ACC112 (cell line): ENCODE measurements around the gene PMFBP1.
A peak's percentile ranks its signal among the peaks of the same experiment; 100 is the strongest.

ENCODE experiments used
- H2AFZ ChIP-seq: fragments of 200-600 bp; sonication (generic); one replicate; pipeline ENCODE4 v1.6.0; 2017; ENCODE audit warnings: antibody characterized with exemption, low read length; ENCODE audit not compliant: unreplicated experiment
- H3K27ac ChIP-seq: fragments of 200-600 bp; sonication (generic); 2 replicates; pipeline ENCODE4 v1.5.1; 2014; ENCODE audit warnings: low read depth, mild to moderate bottlenecking, antibody characterized with exemption, low read length, moderate library complexity
- H3K27me3 ChIP-seq: fragments of 200-600 bp; sonication (generic); 2 replicates; pipeline ENCODE4 v1.6.1; 2014; ENCODE audit warnings: mild to moderate bottlenecking, antibody characterized with exemption, low read length, moderate library complexity, mixed read lengths; ENCODE audit not compliant: insufficient read depth
- H3K36me3 ChIP-seq: fragments of 200-600 bp; sonication (generic); 2 replicates; pipeline ENCODE4 v1.6.1; 2016; ENCODE audit warnings: mild to moderate bottlenecking, antibody characterized with exemption, low read length, moderate library complexity, mixed read lengths; ENCODE audit not compliant: insufficient read depth
- H3K4me1 ChIP-seq: fragments of 200-600 bp; sonication (generic); one replicate; pipeline ENCODE4 v1.6.1; 2016; ENCODE audit warnings: low read length, mixed read lengths; ENCODE audit not compliant: insufficient read depth, unreplicated experiment, control insufficient read depth
- H3K4me3 ChIP-seq: fragments of 200-600 bp; sonication (generic); 2 replicates; pipeline ENCODE4 v1.5.1; 2014; ENCODE audit warnings: mild to moderate bottlenecking, low read depth, low read length
- H3K79me2 ChIP-seq: fragments of 200-600 bp; sonication (generic); one replicate; pipeline ENCODE4 v1.6.0; 2016; ENCODE audit warnings: low read length; ENCODE audit not compliant: control insufficient read depth, unreplicated experiment, insufficient read depth

The PMFBP1 gene

DNA sequence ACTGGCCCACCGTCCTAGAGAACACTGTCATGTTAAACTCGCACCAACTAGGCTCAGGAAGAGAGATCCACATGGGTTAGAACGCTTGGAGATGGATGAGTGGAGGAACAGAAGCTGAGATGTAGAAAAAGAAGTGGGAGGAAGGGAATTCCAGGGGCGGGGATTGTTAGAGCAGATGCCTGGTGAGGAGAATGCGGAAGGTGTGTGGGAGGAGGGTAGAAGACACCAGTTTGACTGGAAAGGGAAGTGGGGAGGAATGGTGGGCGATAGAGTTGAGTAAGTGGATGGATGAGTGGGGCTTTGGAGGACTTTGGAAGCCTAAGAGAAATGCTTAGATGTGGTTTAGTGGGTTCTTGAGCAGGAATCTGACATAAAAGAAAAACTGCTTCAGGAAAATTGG lies 40.9 kb downstream of the PMFBP1 start:
- Histone ChIP-seq H3K4me3 (no peak overlapping the region), H3K79me2 (no peaks in the 10 kb centered on the region), H3K36me3 (no peaks in the 10 kb centered on the region), H3K27me3 (no peaks in the 10 kb centered on the region; the same call in 1 of the 2 replicates), H3K4me1 (no peaks in the 10 kb centered on the region), H3K27ac (no peak overlapping the region), H2AFZ (no peak overlapping the region)

DNA sequence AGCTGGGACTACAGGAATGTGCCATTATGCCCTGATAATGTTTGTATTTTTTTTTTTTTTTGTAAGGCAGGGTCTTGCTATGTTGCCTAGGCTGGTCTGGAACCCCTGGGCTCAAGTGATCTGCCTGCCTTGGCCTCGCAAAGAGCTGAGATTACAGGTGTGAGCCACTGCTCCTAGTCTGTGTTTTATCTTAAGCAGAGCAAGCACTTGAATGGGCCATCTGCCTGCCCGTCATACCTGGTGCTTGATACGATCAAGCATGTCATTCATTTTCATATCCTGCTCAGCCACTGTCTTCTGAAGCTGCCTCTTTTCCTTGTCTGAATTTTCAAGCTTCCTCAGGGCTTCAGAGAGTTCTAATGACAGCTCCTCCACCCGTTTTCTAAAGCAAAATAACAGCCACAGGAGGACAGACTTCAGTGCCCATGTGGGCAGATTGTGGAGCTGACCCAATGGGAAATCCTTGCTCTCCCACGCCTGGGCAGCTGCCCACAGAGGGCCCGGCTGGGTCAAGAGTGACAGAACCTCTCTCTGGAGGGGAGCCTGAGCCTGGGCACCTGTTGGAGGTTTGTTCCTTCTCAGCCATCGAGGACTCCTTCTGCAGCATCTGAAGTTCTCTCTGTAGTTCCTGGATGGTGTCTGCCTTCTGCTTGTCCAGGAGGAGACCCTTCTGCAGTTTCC lies 41.8 kb downstream of the PMFBP1 start:
- no peak overlapping the region for H3K27ac ChIP-seq
- no peaks in the 10 kb centered on the region for H3K79me2 ChIP-seq
- H3K36me3 ChIP-seq: no peaks in the 10 kb centered on the region
- H3K4me3 ChIP-seq: no peak overlapping the region
- no peak overlapping the region for H2AFZ ChIP-seq
- H3K27me3 ChIP-seq: no peaks in the 10 kb centered on the region; the same call in 1 of the 2 replicates
- H3K4me1 ChIP-seq: no peaks in the 10 kb centered on the region

DNA sequence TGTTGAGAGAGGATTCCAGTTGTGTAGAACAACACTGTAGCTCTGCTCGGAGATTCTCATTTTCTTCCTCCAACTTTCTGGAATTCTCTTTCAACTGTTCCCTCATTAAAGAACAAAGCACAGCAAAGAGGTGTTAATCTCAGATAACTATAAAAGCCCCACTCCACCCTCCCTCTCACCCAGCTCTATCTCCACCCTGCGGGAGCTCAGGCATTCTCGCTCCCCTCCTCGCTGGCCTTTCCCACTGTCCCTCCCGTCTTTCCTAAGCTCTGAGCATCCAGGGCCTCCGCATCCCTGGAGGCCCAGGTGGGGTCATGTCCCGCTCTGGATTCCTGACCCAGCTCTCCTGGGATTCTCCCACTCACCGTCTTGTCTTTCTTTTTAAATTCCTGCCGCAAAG lies 43.3 kb downstream of the PMFBP1 start:
- Histone ChIP-seq H3K27me3 (no peaks in the 10 kb centered on the region; the same call in 1 of the 2 replicates), H2AFZ (no peak overlapping the region), H3K4me3 (no peak overlapping the region), H3K36me3 (no peaks in the 10 kb centered on the region), H3K79me2 (no peaks in the 10 kb centered on the region), H3K27ac (no peak overlapping the region), H3K4me1 (no peaks in the 10 kb centered on the region)

DNA sequence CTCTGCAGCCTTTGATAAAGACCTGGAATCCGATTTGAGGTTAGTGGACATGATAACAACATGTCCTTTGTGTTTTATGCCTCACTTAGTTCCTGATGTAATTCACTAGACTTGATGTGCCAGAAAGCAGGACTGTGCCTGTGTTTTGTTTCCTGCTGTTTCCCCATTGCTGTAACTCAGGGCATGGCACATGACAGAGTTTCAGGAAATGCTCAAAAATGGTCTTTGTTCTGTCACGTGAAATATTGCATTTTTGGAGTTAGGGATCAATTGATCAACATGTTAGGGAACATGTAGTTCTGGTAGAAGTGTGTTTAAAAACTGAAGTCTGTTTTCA lies 45.6 kb downstream of the PMFBP1 start:
- H3K4me1 ChIP-seq: no peaks in the 10 kb centered on the region
- no peak overlapping the region for H2AFZ ChIP-seq
- no peaks in the 10 kb centered on the region for H3K36me3 ChIP-seq

DNA sequence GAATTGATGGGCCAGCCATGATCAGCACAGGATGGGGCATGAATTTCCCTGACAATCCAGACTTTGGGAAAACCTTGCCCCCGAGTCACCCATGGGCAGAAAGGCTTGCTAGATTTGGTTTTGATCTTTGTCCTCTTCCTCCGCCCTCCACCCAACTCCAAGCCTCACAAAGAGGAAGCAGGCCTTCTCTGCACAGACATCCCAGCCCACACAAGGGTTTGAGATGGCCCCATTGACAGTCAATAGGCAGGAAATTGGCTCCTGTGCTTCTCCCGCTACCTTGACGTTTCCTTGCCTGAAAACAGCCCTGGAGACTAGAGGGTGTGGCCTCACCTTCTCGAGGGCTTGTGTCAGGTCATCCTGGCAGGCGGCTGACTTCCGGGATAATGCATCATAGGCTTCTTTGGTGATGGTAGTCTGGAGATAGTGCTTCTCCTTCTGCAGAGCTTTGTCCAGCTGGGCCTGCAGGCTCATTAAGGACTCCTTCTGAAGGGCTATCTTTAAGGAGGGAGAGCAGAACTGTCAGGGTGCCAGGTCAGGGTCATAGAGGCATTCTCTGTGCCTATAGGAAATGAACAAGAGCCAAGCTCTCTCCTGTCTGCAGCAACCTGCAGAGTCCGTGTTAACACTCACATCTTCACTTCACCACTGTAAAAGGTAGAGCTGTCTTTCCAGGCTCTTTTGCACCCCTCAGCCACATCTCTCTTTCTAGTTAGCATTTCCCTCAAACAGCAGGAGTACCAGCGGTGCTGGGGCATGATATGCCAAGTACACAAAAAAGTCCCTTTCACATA lies 46.1 kb downstream of the PMFBP1 start:
- Histone ChIP-seq H2AFZ (no peak overlapping the region), H3K36me3 (no peaks in the 10 kb centered on the region), H3K27ac (no peak overlapping the region), H3K4me3 (no peak overlapping the region), H3K79me2 (no peaks in the 10 kb centered on the region), H3K27me3 (no peaks in the 10 kb centered on the region; the same call in 1 of the 2 replicates), H3K4me1 (no peaks in the 10 kb centered on the region)

More for the DNA sequence above, 45.6 kb downstream of the PMFBP1 start:
- Histone ChIP-seq H3K27me3 (no peaks in the 10 kb centered on the region; the same call in 1 of the 2 replicates), H3K4me3 (no peak overlapping the region), H3K27ac (no peak overlapping the region), H3K79me2 (no peaks in the 10 kb centered on the region)

DNA sequence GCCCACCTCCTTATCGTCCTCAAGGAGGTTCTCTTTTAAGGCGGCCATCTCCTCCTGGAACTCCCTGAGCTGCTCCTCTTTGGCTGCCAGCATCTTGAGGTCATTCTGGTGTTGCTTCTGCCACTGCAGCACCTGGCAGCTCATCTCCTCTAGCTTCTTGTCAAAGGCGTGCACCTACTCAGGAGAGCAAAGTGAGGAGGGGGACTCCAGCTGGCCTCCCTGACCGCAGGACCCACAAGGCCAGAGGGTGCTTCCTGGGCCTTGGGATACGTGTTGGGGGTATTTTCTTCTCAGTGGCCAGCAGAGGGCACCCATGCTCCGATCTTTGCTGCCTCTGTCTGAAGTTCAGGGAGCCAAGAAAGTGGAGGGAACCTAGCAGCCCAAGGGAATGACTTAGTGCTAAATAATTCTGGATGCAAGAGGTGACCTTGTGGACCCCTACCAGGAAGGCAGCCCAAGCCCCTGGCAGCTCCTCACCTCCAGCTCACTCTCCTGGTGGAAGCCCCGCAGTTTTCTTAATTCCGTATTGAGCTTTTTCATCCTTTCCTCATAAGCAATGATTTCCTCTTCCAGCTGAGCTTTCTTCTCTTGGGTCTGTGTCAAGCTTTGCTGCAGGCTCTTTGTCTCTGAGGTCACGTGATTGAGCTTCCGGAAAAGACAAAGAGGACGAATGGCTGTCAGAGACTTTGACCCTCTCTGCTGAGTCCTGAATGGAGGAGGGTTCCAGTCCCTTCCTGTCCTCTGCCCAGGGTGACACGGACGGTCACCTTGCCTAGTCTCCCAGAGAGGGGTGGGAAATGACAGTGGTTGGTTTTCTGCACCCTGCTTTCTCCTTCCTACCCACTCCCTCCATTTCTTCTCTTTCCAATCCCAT lies 47.0 kb downstream of the PMFBP1 start:
- Histone ChIP-seq H3K27me3 (no peaks in the 10 kb centered on the region), H2AFZ (peak overlapping the region; percentile 17), H3K4me3 (no peak overlapping the region), H3K79me2 (no peaks in the 10 kb centered on the region), H3K4me1 (no peaks in the 10 kb centered on the region), H3K36me3 (no peaks in the 10 kb centered on the region), H3K27ac (no peak overlapping the region)

DNA sequence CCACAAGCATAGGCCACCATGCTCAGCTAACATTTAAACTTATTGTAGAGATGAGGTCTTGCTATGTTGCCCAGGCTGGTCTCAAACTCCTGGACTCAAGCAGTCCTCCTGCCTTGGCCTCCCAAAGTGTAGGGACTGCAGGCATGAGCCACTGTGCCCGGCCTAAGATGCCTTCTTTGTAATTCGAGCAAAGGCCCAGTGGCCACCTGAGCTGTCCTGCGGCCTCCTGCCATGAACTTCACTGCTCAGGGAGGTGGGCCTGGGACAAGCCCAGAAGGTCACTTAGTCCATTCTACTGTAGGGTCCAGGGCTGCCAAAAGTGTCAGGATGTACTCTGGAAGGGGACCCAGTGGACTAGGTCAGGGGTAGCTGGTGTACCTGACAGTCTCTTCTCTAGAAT lies 47.8 kb downstream of the PMFBP1 start:
- H3K4me1 ChIP-seq: no peaks in the 10 kb centered on the region
- no peaks in the 10 kb centered on the region for H3K27me3 ChIP-seq
- H3K4me3 ChIP-seq: no peak overlapping the region

DNA sequence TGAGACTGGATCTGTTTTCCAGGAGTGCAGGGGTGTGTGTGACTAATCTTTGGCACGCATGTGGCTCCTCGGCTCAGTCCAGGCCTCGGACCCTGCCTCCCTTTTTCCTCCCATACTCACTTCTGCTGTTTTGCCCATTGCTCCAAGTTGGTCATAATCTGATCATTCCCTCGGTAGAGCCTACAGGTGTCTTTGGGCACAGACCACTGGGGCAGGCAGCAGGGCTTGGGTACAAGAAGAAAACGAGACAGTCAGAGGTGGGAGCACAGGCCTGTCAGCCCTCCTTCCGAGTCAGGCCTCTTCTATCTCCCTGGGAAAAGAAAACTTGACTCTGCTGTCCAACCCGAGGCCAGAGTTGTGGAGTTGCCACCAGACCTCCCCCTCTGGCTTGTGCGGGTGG lies 48.5 kb downstream of the PMFBP1 start:
- no peaks in the 10 kb centered on the region for H3K79me2 ChIP-seq
- H2AFZ ChIP-seq: no peak overlapping the region
- H3K4me1 ChIP-seq: no peaks in the 10 kb centered on the region
- H3K36me3 ChIP-seq: no peaks in the 10 kb centered on the region
- H3K4me3 ChIP-seq: no peak overlapping the region
- H3K27ac ChIP-seq: no peak overlapping the region
- no peaks in the 10 kb centered on the region for H3K27me3 ChIP-seq

More for the DNA sequence above, 47.8 kb downstream of the PMFBP1 start:
- Histone ChIP-seq H3K36me3 (no peaks in the 10 kb centered on the region), H3K27ac (no peak overlapping the region), H2AFZ (no peak overlapping the region), H3K79me2 (no peaks in the 10 kb centered on the region)

DNA sequence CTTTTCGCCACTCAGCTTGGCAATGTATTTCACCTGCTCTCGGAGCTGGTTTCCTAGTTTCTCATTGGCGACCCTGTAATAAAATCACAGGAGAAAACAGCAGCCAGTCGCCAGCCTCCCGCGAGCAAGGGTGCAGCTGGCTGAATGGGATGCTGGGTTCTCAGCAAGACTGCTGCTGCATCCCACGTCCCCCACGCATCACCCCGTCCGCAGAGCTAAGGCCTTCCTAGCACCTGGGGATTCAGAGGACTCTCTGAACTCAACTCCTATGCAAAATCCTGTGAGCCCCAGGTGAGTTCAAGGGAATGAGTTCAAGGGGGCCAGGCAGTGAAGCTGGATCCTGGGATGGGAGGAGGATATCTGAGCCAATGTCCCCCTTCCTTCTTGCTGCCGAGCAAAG lies 49.0 kb downstream of the PMFBP1 start:
- Histone ChIP-seq H3K4me1 (no peaks in the 10 kb centered on the region), H3K27ac (no peak overlapping the region), H3K79me2 (no peaks in the 10 kb centered on the region), H3K36me3 (no peaks in the 10 kb centered on the region), H2AFZ (no peak overlapping the region), H3K4me3 (no peak overlapping the region), H3K27me3 (no peaks in the 10 kb centered on the region)

DNA sequence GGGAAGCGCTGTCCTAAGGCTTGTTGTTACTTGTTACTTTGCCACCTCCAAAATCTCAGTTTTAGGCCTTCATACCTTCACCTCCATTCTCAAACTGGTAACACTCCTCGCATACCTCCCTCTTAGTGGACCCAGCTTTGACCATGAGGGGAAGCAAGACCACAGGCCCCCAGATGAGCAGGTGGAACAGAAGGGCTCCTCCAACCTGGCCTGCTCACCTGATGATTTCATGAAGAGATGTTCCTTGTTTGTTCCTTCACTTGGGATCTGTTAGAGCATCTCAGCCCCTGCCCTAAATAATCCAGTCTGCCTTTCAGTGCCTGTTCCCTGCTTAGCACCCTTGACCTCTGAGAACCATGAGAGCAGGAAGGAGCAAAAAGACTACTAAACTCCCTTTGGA lies 49.6 kb downstream of the PMFBP1 start:
- no peaks in the 10 kb centered on the region for H3K4me1 ChIP-seq
- H3K27me3 ChIP-seq: no peaks in the 10 kb centered on the region
- no peaks in the 10 kb centered on the region for H3K79me2 ChIP-seq
- H2AFZ ChIP-seq: no peak overlapping the region
- no peaks in the 10 kb centered on the region for H3K36me3 ChIP-seq
- H3K27ac ChIP-seq: no peak overlapping the region
- H3K4me3 ChIP-seq: no peak overlapping the region
